K562 (cell line): ENCODE measurements around the gene GOLT1A. TPM values are rescaled to one million over a fixed set of nuclear protein-coding genes. Genes with fewer than 3 reads are reported as not detected.

ENCODE experiments used
- CBFA2T2 ChIP-seq: fragments of 450-650 bp; conservative IDR thresholded peaks from 2 replicates; pipeline ENCODE4 v1.6.1; 2017; ENCODE audit warnings: mild to moderate bottlenecking
- CSDE1 ChIP-seq, 2 experiments: fragments of 450-650 bp; IDR thresholded peaks; 2 replicates each; pipeline ENCODE4 v1.6.1; 2016; ENCODE audit warnings: mild to moderate bottlenecking in 1 of 2
- ESRRA ChIP-seq: fragments of 450-650 bp; IDR thresholded peaks from 2 replicates; pipeline ENCODE4 v1.6.1; 2014; ENCODE audit warnings: low read depth, mild to moderate bottlenecking, moderate library complexity, borderline replicate concordance
- ESRRB ChIP-seq: fragments of 250-450 bp; sonication (Bioruptor Pico); IDR thresholded peaks from 2 replicates; pipeline ENCODE4 v1.5.0; 2020; ENCODE audit warnings: mild to moderate bottlenecking, moderate library complexity, borderline replicate concordance
- ETV6 ChIP-seq, 3 experiments: fragments of 150-350 bp in 1 of 3; sonication (generic) in 1 of 3; formaldehyde crosslinking in 1 of 3; IDR thresholded peaks; 2 replicates each; pipeline versions ENCODE4 v1.6.1 to v1.8.0; 2014 to 2022; ENCODE audit warnings: borderline replicate concordance in 2 of 3, low read depth in 2 of 3, antibody characterized with exemption in 1 of 3, low read length in 1 of 3, mild to moderate bottlenecking in 1 of 3, missing genetic modification reagents in 1 of 3
- FOXK1 ChIP-seq: sonication (generic); formaldehyde crosslinking; IDR thresholded peaks from 2 replicates; pipeline ENCODE4 v1.8.0; 2022; ENCODE audit warnings: missing genetic modification reagents, mild to moderate bottlenecking, borderline replicate concordance
- JUN ChIP-seq, 2 experiments: sonication (generic) in 1 of 2; formaldehyde crosslinking in 1 of 2; IDR thresholded peaks; 2 replicates each; pipeline versions ENCODE4 v1.6.1 to v1.8.0; 2012 to 2022; ENCODE audit warnings: borderline replicate concordance in 2 of 2, mild to moderate bottlenecking in 2 of 2, improper control_type of control experiment in 1 of 2, low read depth in 1 of 2, low read length in 1 of 2, missing genetic modification reagents in 1 of 2
- JUNB ChIP-seq: fragments of 450-650 bp; formaldehyde crosslinking; conservative IDR thresholded peaks from 2 replicates; pipeline ENCODE4 v1.4.0; 2020; ENCODE audit warnings: mild to moderate bottlenecking
- JUND ChIP-seq, 2 experiments: IDR thresholded peaks; 2 replicates in 1 of 2; 3 replicates in 1 of 2; pipeline ENCODE4 v1.6.1; 2011; ENCODE audit warnings: borderline replicate concordance in 2 of 2, low read depth in 2 of 2, low read length in 2 of 2, improper control_type of control experiment in 1 of 2, missing biosample characterization in 1 of 2, missing genetic modification characterization in 1 of 2, missing genetic modification reagents in 1 of 2
- KDM1A ChIP-seq, 2 experiments: fragments of 450-650 bp; IDR thresholded peaks; 2 replicates each; pipeline ENCODE4 v1.6.1; 2016; ENCODE audit warnings: mild to moderate bottlenecking in 2 of 2
- MAFF ChIP-seq: IDR thresholded peaks from 2 replicates; pipeline ENCODE4 v1.6.1; 2012; ENCODE audit warnings: low read length, improper control_type of control experiment
- NFE2 ChIP-seq: IDR thresholded peaks from 2 replicates; pipeline ENCODE4 v1.6.1; 2014; ENCODE audit warnings: antibody characterized with exemption, low read depth
- NR4A1 ChIP-seq, 2 experiments: fragments of 250-450 bp in 1 of 2; fragments of 450-650 bp in 1 of 2; sonication (Bioruptor Pico) in 1 of 2; IDR thresholded peaks; 2 replicates each; pipeline versions ENCODE4 v1.4.0 to v1.6.1; 2016 to 2020; ENCODE audit warnings: mild to moderate bottlenecking in 2 of 2, missing compliant biosample characterization in 1 of 2, missing genetic modification characterization in 1 of 2, moderate library complexity in 1 of 2
- PKNOX1 ChIP-seq: fragments of 450-650 bp; IDR thresholded peaks from 2 replicates; pipeline ENCODE4 v1.6.1; 2016
- POU5F1 ChIP-seq: fragments of 150-350 bp; IDR thresholded peaks from 2 replicates; pipeline ENCODE4 v1.6.1; 2014; ENCODE audit warnings: borderline replicate concordance, low read length, low read depth, mild to moderate bottlenecking; ENCODE audit not compliant: partially characterized antibody
- SAP30 ChIP-seq: fragments of 200-600 bp; sonication (generic); IDR thresholded peaks from 2 replicates; pipeline ENCODE4 v1.6.1; 2012; ENCODE audit warnings: borderline replicate concordance, low read depth, mild to moderate bottlenecking, moderate library complexity, low read length, control low read depth, inconsistent platforms; ENCODE audit not compliant: insufficient read depth, poor library complexity, severe bottlenecking
- SMARCE1 ChIP-seq: fragments of 450-650 bp; IDR thresholded peaks from 2 replicates; pipeline ENCODE4 v1.7.1; 2016; ENCODE audit warnings: mild to moderate bottlenecking
- TBL1XR1 ChIP-seq, 2 experiments: IDR thresholded peaks; 2 replicates each; pipeline ENCODE4 v1.6.1; 2012; ENCODE audit warnings: improper control_type of control experiment in 2 of 2, low read length in 2 of 2, mild to moderate bottlenecking in 1 of 2
- ZBTB5 ChIP-seq: fragments of 450-650 bp; IDR thresholded peaks from 2 replicates; pipeline ENCODE4 v1.6.1; 2017; ENCODE audit warnings: antibody characterized with exemption
- ZBTB8A ChIP-seq: fragments of 450-650 bp; IDR thresholded peaks from 2 replicates; pipeline ENCODE4 v1.6.1; 2018; ENCODE audit warnings: mild to moderate bottlenecking, moderate library complexity; ENCODE audit not compliant: partially characterized antibody
- ZNF398 ChIP-seq: fragments of 250-450 bp; sonication (Bioruptor Pico); IDR thresholded peaks from 2 replicates; pipeline ENCODE4 v1.8.0; 2021; ENCODE audit warnings: moderate library complexity, mild to moderate bottlenecking, inconsistent platforms
- ZNF75A ChIP-seq: fragments of 450-650 bp; formaldehyde crosslinking; IDR thresholded peaks from 2 replicates; pipeline ENCODE4 v1.4.0; 2020; ENCODE audit warnings: mild to moderate bottlenecking
- polyA plus RNA-seq, 8 experiments: library from polyadenylated mRNA; depleted of rRNA in 4 of 8; stranded (reverse) in 5 of 8; unstranded in 3 of 8; fragments of >200 nt; fragmentation: Nextera tagmentation in 2 of 8; fragmentation: Illumina TruSeq in 1 of 8; extraction: Ambion mirVana in 2 of 8; extraction: Trizol in 1 of 8; gene quantifications; 2 replicates each; pipeline versions ENCODE4 v1.2.1 to v1.2.3, GENCODE V29; 2011 to 2014; ENCODE audit warnings: inconsistent platforms in 1 of 8, missing spikeins in 1 of 8
- total RNA-seq, 7 experiments: library from RNA; depleted of rRNA in 6 of 7; stranded (reverse); fragments of >200 nt in 6 of 7; fragmentation: Illumina TruSeq in 2 of 7; extraction: Trizol in 2 of 7; gene quantifications; 2 replicates each; pipeline versions ENCODE4 v1.2.1 to v1.2.3, GENCODE V29; 2011 to 2021; ENCODE audit warnings: low replicate concordance in 1 of 7

Gene GOLT1A
- total and polyA plus RNA-seq, 9 of the 15 experiments (the other 6 are each of a cell fraction or from before 2014, with no cell fraction given), result not detected

DNA sequence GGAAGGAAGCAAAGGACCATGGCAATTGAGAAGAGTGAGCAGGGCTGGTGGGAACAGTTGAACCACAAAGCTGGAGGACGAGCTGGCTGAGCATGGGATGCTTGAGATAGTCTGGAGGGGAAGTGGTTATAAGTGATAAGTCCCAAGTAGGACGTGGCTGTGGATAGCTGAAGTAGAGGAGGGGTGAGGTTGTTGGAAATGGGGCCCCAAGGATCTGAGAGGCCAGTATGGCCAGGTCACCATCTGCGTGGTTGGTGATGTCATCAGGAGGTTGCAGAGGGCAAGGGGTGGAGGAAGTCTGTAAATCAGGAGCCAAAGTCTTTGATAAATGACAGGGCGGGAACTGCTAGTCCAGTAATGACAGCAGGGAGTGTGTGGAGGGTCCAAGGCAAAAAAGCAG lies 36.7 kb downstream of the GOLT1A start (continued):
- TF ChIP-seq JUNB (CRISPR knock-in tag) (peak; percentile 82), SAP30 (no peak), ESRRA (peak; percentile 27; the same call in 1 of the 2 replicates), SMARCE1 (peak; percentile 61; the same call in 1 of the 2 replicates), PKNOX1 (peak; percentile 94), TBL1XR1 (IDR thresholded peaks at IDR 0.05; ENCODE audit: low read length in 2 of 2) (peak in 1 of 2 experiments; percentile 67; a peak in 2 of 4 replicates), CSDE1 (IDR thresholded peaks at IDR 0.05) (no peak), NR4A1 (CRISPR knock-in tag; IDR thresholded peaks at IDR 0.05) (0 out of 2 replicates have a peak, but pooled peaks have one; percentile 35), NR4A1 (tag; IDR thresholded peaks at IDR 0.05) (peak; percentile 44; the same call in 1 of the 2 replicates), CBFA2T2 (peak; percentile 88), NFE2 (peak; percentile 51), FOXK1 (CRISPR knock-in tag) (0 out of 2 replicates have a peak, but pooled peaks have one; percentile 64), ESRRB (CRISPR knock-in tag) (no peak), ZNF398 (CRISPR knock-in tag) (no peak), JUN (IDR thresholded peaks at IDR 0.05; ENCODE audit: borderline replicate concordance, low read depth, low read length) (peak; percentile 78), JUN (CRISPR knock-in tag; IDR thresholded peaks at IDR 0.05; ENCODE audit: borderline replicate concordance) (no peak), JUND (IDR thresholded peaks at IDR 0.05; ENCODE audit: borderline replicate concordance, low read depth, low read length) (peak; percentile 90), JUND (tag; IDR thresholded peaks at IDR 0.05; ENCODE audit: borderline replicate concordance, low read depth, low read length) (peak; percentile 96), POU5F1 (no peak), KDM1A (IDR thresholded peaks at IDR 0.05) (peak; percentile 72 to 76; a peak in 3 of 4 replicates), ETV6 (IDR thresholded peaks at IDR 0.05; ENCODE audit: borderline replicate concordance in 1 of 2, low read depth in 2 of 2, low read length in 1 of 2) (no peak), ETV6 (CRISPR knock-in tag; IDR thresholded peaks at IDR 0.05; ENCODE audit: borderline replicate concordance) (no peak), ZBTB5 (no peak), MAFF (peak; percentile 7; the same call in 1 of the 2 replicates), ZNF75A (CRISPR knock-in tag) (no peak), ZBTB8A (no peak)
